HG03521 (cell line): ENCODE data around the gene GCNT1.
"Not testable (repeated sequence)": the region's sequence is repeated elsewhere in the genome, so short reads cannot be mapped to it uniquely, and the experiment has no call there.

Source experiments
- ATAC-seq: cut with Tn5 transposase; IDR thresholded peaks from one replicate; pipeline ENCODE4 v1.9.1; 2021; ENCODE audit warnings: mild to moderate bottlenecking, moderate library complexity; ENCODE audit not compliant: unreplicated experiment

GCNT1 gene

GRCh38 chr9:76479337-76479736 lies 20.4 kb downstream of the GCNT1 start:
- ATAC-seq = not testable (repeated sequence)

DNA sequence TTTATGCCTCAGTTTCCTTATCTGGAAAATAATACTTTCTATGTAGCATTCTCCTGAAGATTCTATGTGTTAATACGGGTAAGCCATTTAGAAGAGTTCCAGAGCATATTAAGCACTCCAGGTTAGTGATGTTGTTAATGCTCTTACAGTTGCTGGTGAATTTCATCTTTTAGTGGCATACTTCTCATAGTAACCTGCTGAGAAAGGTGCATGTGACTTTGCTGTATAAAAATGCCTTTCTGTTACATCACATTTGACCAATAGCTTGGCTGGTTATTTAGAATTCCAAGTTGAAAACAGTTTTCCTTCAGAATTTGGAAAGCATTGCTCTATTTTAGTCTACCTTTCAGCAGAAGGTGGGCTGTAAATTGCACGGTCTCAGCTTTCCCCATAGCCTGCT lies 27.2 kb downstream of the GCNT1 start:
- ATAC-seq = no peak

GRCh38 chr9:76490249-76490990 lies 31.4 kb downstream of the GCNT1 start:
- no peak for ATAC-seq

DNA sequence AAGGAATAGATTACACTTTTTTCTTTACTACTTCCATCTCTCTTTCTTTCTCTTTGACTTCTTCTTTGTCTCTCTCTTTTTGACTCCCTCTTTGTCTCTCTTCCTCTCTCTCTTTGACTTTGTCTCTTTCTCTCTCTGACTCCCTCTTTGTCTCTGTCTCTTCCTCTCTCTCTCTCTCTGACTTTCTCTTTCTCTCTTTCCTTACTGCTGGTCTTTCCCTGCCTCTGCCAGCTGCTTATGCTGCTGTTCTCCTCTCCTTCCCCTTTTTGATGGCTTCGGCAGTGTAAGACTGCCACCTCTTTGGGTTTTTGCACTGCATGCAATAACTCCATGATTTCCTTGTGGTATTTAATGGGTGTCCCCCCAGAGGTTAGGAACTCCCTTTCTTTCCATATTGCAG lies 32.1 kb downstream of the GCNT1 start:
- ATAC-seq = not testable (repeated sequence)

DNA sequence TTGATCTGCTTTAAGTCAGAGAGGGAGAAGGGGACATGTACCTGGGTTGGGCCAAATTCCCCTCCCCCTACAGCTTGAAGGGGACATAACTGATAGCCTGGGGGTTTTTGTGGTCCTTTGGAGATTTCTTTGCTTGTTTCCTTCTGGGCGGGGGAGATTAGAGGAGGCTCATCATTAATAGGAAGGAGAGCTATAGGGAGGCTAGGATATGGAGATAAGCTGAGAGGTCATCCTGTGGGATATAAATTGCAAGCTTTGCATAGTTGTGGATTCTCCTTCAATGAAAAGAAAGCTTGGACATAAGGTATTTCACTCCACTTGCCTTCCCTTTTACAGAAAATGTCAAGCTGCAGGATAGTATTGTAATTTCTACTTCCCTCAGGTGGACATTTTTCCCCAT lies 34.5 kb downstream of the GCNT1 start:
- not testable (repeated sequence) for ATAC-seq

- no peak for ATAC-seq
These were observed 41.1 kb downstream of the GCNT1 start for GRCh38 chr9:76500061-76500460.

DNA sequence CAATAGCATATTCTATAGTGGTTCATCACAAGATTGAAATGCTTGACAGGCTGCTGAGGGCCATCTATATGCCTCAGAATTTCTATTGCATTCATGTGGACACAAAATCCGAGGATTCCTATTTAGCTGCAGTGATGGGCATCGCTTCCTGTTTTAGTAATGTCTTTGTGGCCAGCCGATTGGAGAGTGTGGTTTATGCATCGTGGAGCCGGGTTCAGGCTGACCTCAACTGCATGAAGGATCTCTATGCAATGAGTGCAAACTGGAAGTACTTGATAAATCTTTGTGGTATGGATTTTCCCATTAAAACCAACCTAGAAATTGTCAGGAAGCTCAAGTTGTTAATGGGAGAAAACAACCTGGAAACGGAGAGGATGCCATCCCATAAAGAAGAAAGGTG lies 43.8 kb downstream of the GCNT1 start:
- no peak for ATAC-seq

DNA sequence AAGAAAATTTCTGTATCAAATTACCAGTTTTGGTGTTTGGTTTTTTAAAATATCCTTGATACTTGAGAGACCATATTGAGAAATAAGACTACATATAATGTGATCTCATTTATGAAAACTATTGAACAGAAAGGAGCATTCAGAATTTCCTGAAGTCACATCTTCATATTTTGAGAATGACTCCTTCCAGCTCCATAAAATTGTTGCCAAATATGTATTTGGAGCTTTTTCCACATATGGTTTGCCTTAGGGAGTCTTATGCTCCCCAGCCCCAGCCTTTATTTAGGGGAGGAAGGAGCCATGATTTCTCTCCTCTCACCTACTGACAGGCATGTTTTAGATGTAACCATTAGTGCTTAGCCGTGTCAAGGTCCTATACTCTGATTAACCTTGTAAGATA lies 51.1 kb downstream of the GCNT1 start:
- no peak for ATAC-seq

- ATAC-seq = no peak
These were observed 51.5 kb downstream of the GCNT1 start for GRCh38 chr9:76510446-76510845.

DNA sequence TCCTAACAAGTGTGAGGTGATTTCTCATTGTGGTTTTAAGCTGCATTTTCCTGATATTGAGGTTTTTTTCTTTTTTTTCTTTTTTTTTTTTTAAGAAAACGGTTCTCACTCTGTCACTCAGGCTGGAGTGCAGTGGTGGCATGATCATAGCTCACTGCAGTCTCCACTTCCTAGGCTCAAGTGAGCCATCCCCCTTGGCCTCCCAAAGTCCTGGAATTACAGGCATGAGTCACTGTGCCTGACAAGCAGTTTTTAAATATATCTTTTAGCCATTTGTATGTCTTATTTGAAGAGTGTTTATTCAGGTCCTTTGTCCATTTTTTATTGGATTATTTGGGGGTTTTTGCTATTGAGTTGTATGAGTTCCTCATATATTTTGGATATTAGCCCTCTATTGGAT lies 53.8 kb downstream of the GCNT1 start:
- ATAC-seq = no peak

DNA sequence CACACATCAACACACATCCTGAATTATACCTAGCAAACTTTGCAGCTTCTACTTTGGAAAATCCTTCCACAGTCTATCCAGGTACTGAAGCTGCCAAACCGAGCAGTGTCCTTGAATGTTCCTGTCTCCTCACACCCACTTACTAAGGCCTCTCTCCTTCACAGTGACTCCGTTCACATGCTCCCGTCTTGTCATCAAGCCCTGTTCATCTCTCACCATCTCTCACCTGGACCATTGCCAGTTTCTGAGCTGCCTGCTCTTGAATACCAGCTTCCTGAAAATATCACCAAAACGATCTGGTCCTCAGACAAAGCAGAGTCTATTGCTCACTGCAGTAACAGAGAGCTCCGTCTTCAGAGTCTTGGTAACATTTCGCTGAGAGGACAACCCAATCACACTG lies 57.4 kb downstream of the GCNT1 start:
- peak; percentile 37 for ATAC-seq

DNA sequence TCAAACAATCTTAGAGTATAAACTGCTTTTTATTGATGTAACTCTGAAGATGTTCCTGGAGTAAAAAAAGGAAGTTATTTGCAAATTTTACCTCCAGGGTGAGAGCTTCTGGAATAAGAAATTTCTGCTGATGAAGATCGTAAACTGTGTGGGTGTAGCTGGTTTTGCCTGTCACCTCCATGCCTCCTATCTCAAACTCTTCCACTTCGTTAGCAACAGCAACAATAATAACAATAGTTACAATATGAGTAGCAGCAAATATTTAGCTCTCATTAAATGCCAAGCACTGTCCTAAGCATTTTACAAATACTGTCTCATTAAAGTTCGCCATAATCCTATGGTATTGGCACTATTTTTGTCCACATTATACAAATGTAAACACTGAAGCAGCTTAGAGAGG lies 57.9 kb downstream of the GCNT1 start:
- ATAC-seq = peak; percentile 56

- no peak for ATAC-seq
These were observed 60.3 kb downstream of the GCNT1 start for GRCh38 chr9:76519075-76519835.

DNA sequence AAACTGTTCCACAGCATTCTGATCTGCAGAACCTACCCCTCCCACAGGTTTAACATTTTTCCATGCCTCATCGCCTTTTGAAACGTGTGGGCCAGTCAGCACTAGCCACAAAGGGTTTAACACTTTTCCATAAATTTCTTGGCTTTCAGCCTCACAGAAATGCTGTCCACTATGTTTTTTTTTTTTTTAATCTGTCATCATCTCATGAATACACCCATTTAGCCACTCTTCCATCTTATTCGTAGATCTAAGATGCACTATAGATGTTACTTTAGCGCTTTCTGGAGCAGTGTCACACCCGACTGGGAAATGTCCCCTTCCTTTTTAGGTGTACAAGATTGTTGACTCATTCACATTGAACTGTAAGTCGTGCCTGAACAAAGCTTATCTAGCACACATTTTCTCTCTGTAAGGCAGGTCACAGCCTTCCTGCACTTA lies 62.3 kb downstream of the GCNT1 start:
- no peak for ATAC-seq

DNA sequence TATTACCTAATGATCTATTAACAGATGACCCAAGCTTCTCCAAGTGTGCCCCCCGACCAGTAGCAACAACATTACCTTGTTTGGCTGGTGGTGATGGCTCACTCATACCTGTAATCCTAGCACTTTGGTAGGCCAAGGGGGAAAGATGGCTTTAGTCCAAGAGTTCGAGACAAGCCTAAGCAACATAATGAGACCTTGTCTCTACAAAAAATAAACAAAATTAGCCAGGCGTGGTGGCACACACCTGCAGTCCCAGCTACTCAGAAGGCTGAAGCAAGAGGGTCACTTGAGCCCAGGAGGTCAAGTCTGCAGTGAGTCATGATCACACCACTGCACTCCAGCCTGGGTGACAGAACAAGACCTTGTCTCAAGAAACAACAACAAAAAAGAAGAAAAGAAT lies 62.9 kb downstream of the GCNT1 start:
- ATAC-seq = no peak

DNA sequence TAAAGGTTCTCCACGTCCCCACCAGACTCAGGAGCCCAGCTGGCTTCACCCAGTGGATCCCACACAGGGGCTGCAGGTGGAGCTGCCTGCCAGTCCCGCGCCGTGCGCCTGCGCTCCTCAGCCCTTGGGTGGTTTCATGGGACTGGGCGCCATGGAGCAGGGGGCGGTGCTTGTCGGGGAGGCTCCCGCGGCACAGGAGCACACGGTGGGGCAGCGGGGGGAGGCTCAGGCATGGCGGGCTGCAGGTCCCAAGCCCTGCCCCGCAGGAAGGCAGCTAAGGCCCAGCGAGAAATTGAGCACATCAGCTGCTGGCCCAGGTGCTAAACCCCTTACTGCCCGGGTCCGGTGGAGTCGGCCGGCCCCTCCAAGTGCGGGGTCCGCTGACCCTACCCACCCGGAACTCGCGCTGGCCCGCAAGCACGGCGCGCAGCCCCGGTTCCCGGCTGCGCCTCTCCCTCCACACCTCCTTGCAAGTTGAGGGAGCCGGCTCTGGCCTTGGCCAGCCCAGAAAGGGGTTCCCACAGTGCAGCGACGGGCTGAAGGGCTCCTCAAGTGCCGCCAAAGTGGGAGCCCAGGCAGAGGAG lies 64.7 kb downstream of the GCNT1 start:
- not testable (repeated sequence) for ATAC-seq

DNA sequence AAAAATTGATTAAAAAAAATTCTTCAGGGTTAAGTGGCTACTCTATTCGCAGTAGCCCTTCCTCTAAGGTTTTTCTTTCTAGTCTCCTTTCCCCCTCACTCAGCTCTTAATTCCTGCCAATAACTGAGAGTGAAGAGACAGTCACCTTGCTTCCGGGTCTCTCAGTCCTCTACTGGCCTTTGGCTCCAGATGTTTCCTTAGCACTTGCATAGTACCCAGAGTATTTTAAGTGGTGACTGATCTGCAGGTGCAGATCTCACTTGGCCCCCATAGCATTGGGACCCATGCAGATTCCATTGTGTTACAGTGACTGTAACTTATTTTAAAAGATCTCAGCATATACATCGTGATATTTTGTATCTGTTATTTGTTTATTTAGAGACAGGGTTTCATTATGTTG lies 66.2 kb downstream of the GCNT1 start:
- no peak for ATAC-seq

- no peak for ATAC-seq
These were observed 67.0 kb downstream of the GCNT1 start for GRCh38 chr9:76526026-76526425.

DNA sequence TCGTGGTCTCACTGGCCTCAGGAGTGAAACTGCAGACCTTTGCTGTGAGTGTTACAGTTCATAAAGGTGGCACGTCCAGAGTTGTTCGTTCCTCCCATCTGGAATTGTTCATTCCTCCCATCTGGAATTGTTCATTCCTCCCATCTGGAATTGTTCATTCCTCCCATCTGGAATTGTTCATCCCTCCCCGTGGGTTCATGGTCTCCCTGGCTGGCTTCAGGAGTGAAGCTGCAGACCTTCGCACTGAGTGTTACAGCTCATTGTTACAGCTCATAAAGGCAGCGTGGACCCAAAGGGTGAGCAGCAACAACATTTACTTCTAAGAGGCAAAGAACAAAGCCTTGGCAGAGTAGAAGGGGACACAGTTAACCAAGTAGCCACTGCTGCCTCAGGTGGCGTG lies 69.1 kb downstream of the GCNT1 start:
- no peak for ATAC-seq

DNA sequence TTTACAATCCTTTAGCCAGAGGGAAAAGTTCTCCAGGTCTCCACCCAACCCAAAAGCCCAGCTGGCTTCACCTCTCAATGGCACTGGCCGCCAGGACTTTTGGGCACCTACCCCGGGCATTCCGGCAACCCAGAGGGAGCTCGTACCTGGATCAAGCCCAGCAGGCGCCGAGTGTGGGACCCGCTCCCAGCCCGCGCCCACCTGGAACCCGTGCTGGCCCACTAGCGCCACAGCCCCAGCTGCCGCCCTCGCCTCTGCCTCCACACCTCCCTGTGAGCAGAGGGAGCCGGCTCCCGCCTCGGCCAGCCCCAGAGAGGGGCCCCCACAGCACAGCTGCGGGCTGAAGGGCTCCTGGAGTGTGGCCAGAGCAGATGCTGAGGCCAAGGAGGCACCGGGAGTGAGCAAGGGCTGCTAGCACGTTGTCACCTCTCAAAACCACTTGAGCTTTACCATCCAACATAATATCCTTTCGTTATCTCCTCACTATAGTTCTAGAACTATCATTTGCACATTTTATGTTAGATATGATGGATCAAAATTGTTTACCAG lies 69.7 kb downstream of the GCNT1 start:
- ATAC-seq = no peak

DNA sequence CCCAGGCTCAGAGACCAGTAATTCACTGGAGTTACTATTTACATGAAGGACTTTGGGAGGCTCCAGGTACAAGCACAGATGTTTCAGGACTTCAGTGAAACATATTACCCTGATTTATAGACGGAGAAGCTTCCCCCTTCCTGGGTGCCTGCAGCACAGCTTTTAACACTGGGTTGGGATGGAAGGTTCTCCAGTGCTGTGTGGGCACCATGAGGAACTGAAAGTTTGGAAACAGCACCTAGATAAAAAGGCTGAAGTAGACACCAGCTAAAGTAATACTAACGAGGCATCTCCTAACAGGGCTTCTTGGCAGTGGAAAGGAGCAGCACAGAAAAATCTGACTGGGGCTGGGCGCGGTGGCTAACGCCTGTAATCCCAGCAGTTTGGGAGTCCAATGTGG lies 70.7 kb downstream of the GCNT1 start:
- no peak for ATAC-seq
